SK-N-SH treated with all-trans-retinoic acid at 6 μM for 48 hours (cell line): Measurements from ENCODE around the gene TP53AIP1.

Experiments used
- CSRNP3 ChIP-seq: fragments of 250-450 bp; sonication (Bioruptor Pico); IDR thresholded peaks from 2 replicates; pipeline ENCODE4 v1.5.1; 2021; ENCODE audit warnings: mild to moderate bottlenecking, moderate library complexity
- ZNF70 ChIP-seq: fragments of 450-650 bp; formaldehyde crosslinking; IDR thresholded peaks from 2 replicates; pipeline ENCODE4 v1.5.0; 2020; ENCODE audit warnings: mild to moderate bottlenecking, moderate library complexity

- no peak for TF ChIP-seq CSRNP3 (CRISPR knock-in tag)
- TF ChIP-seq ZNF70 (CRISPR knock-in tag): no peak
Observed at GRCh38 chr11:128967578-128967977, 24.9 kb upstream of the TP53AIP1 start.
